GM18520 (cell line): Measurements from ENCODE around the gene CBLB.
"Not testable (repeated sequence)": the region's sequence is repeated elsewhere in the genome, so short reads cannot be mapped to it uniquely, and the experiment has no call there.

ENCODE experiments used
- ATAC-seq: cut with Tn5 transposase; IDR thresholded peaks from one replicate; pipeline ENCODE4 v1.9.1; 2021; ENCODE audit not compliant: unreplicated experiment

Gene CBLB

GRCh38 chr3:105762749-105763658 lies 105.8 kb downstream of the CBLB start:
- ATAC-seq, result no peak

GRCh38 chr3:105762214-105762613 lies 106.6 kb downstream of the CBLB start:
- ATAC-seq, result not testable (repeated sequence)

GRCh38 chr3:105759442-105760078 lies 109.3 kb downstream of the CBLB start:
- no peak for ATAC-seq

- ATAC-seq, result no peak
Measured at GRCh38 chr3:105758451-105758850, 110.4 kb downstream of the CBLB start.

GRCh38 chr3:105755121-105755886 lies 113.5 kb downstream of the CBLB start:
- no peak for ATAC-seq

GRCh38 chr3:105752791-105753415 lies 115.9 kb downstream of the CBLB start:
- no peak for ATAC-seq

GRCh38 chr3:105747696-105748095 lies 121.1 kb downstream of the CBLB start:
- no peak for ATAC-seq

- ATAC-seq, result no peak
Measured at GRCh38 chr3:105747060-105747541, 121.7 kb downstream of the CBLB start.

- no peak for ATAC-seq
Measured at GRCh38 chr3:105746231-105746996, 122.4 kb downstream of the CBLB start.

- ATAC-seq, result no peak
Measured at GRCh38 chr3:105745046-105745445, 123.8 kb downstream of the CBLB start.

- no peak for ATAC-seq
Measured at GRCh38 chr3:105744202-105744601, 124.6 kb downstream of the CBLB start.

GRCh38 chr3:105733356-105733755 lies 135.5 kb downstream of the CBLB start:
- ATAC-seq, result no peak

- ATAC-seq, result no peak
Measured at GRCh38 chr3:105731686-105732085, 137.1 kb downstream of the CBLB start.

- no peak for ATAC-seq
Measured at GRCh38 chr3:105730801-105731354, 137.9 kb downstream of the CBLB start.

GRCh38 chr3:105729667-105730066 lies 139.1 kb downstream of the CBLB start:
- ATAC-seq, result no peak

GRCh38 chr3:105728771-105729312 lies 140.0 kb downstream of the CBLB start:
- ATAC-seq, result no peak

- ATAC-seq, result not testable (repeated sequence)
Measured at GRCh38 chr3:105727036-105727435, 141.8 kb downstream of the CBLB start.

GRCh38 chr3:105722943-105723556 lies 145.8 kb downstream of the CBLB start:
- peak; percentile 99 for ATAC-seq

GRCh38 chr3:105719791-105720190 lies 149.0 kb downstream of the CBLB start:
- no peak for ATAC-seq
